Pulmonary artery endothelial cell (primary cell): Measurements from ENCODE around the gene INS. TPM values are rescaled to one million over a fixed set of nuclear protein-coding genes. Genes with fewer than 3 reads are reported as not detected.
"Not testable (repeated sequence)": the region's sequence is repeated elsewhere in the genome, so short reads cannot be mapped to it uniquely, and the experiment has no call there.

ENCODE experiments used
- DNase-seq: peaks from one replicate; pipeline ENCODE4 v3.0.0-alpha.2; 2011; ENCODE audit warnings: low read depth, low spot score
- total RNA-seq: library from RNA; depleted of rRNA; stranded (reverse); fragments of >200 nt; gene quantifications from 2 replicates; pipeline ENCODE4 v1.2.3, GENCODE V29; 2014

The INS gene
- total RNA-seq, 1 donor from 2014 or later: not detected

DNA sequence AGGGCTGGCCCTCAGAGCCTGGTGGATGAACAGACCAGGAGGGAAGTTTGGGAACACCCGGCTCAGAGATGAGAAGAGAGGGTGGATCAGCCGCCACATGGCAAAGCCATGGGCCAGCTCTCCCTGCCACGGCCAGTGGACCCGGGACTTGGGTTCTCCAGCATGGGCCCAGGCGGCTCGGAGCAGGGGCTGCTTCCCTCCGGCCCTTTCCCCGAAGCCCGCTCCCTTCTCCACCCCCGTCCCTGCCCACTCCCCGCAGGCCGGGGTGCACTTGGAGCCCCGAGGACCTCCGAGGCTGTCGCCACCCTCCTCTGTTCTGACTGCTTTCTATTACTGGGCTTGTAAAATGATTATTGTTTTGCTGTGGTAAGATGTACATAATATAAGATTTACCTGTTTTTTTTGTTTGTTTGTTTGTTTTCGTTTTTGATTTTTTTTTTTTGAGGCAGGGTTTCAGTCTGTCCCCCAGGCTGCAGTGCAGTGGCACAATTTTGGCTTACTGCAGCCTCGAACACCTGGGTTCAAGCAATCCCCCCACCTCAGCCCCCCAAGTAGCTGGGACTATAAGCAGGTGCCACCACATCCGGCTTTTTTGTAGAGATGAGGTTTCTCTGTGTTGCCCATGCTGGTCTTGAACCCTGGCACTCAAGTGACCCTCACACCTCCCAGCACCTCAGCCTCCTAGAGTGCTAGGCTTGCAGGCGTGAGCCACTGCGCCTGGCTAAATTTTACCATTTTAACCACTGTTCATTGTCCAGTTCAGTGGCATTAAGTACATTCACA lies 21.9 kb upstream of the INS start:
- no peak for DNase-seq

DNA sequence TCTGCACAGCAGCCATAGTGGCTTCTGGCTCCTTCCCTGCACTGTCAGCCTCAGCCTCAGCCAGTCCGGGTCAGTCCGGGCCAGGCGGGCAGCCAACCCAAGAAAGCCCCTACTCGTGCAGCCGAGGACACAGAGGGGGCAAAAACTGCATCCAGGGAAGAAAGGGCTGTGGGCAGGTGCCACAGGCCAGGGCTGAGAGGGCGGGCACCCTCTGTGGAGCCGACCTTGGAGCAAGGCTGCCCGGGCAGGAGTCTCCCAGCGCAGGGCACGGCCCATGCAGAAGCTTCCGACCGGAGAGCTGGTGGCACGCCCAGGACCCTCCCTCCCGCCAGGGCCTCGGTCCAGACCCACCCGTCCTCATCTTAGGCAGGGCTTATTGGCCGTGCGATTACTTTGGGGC lies 21.1 kb upstream of the INS start:
- no peak for DNase-seq

DNA sequence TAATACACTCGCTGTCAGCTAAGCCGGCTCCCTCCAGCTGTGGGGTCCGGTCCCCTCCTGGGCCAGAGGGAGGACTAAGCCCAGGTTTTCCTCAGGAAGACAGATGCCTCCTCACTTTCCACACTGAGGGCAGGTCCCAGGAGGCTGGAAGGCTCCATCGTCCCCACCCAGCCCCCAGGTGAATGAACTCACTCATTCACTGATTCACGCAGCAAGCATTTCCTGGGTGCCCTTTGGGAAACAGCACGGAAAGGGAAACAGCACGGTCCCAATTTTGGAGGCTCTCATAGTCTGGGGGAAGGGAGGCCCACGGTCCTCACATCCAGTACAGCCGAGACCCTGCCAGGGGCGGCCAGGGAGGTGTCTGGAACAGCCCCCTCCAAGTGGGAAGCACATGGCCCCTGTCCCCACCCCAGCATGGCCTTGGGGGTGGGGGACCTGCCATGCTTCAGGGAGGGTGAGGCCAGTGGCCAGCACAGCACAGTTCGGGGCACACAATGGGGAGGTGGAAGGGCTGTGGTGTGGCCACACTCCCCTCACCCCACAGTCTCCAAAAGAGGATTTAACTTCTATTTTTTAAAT lies 19.9 kb upstream of the INS start:
- no peak for DNase-seq

DNA sequence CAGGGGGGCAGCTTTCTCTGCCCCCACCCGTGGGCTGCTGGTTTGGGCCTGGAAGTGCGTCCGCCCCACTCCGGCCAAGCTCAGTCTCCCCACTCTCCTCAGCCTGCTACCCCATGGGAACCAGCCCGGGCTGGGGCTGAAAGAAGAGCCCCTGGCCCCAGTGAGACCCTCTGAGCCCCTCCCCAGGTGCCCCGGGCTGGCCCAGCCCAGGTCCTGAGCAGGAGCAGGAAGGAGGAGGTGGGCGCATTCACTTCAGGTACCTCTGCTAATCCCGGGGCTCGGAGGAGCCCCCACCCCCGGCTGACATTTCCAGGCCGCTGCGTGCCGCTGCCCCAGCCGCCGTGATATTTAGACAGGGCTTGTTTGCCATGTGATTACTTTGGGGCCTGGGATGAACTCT lies 19.3 kb upstream of the INS start:
- DNase-seq: no peak

DNA sequence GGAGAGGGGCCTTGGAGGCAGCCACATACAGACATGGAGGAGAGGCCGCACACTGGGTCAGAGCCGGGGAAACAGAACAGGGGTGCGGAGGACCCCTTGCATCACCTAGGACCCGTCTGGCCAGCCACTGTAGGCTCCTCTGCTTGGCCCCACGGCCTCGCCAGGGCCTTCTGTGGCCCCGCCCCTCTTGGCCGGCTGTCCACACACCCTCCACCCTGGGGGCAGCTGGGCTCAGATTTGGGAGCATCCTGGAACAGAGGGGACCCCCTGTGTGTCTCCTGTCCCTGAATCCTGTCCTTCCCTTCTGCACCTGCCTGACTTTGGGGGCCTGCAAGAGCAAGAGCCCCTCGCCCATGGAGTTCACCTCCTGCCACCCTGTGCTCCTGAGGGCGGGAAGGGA lies 18.5 kb upstream of the INS start:
- DNase-seq: no peak

DNA sequence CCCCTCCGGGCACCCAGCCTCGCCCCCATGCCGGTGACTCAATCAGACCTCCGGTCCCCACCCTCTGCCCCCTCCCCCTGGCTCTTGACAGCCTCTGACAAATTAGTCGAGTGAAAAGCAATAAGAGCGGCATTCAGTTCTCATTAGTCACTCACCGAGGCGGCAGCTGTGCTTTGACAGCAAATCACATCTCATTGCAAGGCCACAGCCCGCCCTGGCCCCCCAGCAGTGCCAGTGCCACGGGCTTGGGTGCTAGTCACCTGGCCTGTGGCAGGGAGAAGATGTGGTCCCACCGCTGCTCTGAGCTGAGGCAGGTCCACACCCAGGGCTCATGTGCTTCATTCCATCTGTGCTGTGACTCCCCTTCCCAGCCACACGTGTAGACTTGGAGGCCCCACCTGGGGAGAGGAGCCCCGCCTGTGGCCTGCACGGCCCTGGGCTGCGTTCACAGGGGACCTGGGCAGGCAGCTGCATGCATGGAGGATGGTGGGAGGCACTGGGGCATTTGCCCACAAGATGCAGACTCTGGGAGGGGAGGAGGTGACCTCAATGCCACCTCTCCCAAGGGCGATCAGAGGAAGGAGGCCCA lies 18.0 kb upstream of the INS start:
- DNase-seq: no peak

DNA sequence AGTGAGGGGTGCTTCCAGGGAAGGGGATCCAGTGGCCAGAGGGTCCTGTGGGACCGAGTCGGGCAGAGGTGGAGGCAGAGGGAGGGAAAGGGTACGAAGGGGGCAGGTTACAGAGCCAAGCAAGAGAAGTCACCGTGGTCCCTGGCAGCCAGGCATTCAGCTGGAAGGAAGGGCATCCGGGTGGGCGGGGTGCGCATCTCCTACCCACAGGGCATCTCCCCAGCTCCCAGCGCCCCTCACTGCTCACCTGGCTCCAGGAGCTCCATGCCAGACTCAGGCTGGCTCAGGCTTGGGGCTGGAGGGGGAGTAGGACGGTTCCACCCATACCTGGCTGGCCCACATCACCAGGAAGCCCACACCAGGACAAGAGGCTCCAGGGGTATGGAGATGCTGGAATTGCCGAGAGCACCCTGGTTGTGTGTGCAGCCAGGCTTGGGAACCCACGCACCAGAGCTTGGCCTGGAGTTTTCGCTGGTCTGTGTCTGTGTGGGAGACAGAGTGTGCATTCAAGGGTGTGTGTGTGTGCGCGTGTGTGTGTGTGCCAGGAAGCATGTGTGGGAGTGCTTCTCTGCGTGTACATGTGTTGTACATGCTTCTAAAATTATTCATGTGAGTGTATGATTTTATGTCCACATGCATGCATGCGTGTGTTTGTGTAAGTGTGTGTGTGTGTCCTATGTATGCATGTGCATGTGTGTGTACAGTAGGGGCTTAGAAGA lies 17.2 kb upstream of the INS start:
- not testable (repeated sequence) for DNase-seq

DNA sequence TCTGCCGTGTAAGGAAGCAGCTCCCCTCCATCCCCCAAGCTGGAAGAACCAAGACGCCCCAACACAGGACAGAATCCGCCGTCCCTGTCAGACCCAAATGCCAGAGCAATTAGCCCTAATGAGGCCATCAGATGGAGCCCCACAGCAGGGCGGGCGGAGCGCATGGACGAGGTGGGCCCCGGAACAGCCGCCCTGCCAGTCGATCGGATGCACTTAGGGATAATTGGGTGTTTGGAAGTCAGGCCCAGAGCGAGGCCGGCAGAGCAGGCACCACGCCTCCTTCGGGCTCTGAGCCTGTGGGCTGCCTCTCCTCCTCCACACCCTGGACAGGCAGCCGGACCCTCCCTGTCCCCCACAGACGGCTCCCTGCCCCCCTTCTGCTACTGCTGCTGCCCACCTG lies 16.1 kb upstream of the INS start:
- no peak for DNase-seq

DNA sequence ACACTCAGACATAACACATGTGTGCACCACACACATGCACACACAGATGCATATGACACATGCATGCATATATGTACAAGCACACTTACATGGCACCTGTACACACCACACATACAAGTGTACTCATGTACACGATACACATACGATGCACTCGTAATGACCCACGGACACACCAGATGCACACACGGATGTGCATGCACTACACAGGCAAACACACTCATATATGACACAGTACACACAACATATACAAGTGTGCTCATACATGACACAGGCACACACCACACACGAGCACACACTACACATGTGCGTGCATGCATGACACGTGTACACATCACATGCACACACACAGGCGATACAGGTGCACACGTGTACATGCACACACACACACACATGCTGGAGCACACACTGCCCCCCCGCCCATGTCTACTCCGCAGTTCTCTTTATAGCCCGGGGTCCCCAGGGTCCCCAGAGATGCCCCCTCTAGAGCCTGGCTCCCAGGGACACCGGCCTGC lies 15.4 kb upstream of the INS start:
- DNase-seq: no peak

DNA sequence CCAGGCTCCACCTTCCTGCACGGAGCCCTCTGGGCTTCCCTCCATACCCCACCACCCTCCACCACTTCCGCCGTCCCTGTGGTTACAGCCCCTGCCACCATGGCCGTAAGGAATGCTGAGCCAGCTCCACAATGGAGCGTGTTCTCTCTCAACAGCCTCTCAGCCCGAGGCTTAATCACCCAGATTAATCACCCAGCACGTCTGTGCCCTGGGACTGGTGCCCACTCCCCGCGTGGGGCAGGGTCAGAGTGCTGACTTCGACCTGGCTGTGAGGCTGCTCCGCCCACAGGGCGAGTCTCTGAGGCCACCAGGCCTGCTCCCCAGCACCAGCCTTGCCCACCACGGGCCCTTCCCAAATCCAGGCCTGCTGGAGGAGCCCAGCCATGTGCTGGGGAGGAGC lies 14.7 kb upstream of the INS start:
- no peak for DNase-seq

DNA sequence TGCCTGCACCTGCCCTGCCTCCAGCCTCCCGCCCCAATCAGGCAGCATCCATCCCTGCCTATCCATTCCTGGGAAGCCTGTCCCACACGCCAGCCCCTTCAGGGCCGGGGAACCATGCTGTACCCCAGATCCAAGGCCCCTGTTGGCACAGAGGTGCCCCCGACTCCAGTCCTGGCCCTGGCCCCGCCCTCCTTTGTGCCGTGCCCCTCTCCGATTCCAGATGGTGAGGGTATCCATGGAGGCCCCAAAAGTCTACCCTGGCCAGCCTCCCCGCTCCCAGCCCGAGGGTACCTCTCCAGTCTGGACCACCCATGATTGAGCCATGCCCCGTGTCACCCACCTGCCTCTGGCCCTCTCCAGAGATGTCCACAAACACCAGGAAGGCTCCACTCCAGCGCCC lies 13.4 kb upstream of the INS start:
- no peak for DNase-seq

DNA sequence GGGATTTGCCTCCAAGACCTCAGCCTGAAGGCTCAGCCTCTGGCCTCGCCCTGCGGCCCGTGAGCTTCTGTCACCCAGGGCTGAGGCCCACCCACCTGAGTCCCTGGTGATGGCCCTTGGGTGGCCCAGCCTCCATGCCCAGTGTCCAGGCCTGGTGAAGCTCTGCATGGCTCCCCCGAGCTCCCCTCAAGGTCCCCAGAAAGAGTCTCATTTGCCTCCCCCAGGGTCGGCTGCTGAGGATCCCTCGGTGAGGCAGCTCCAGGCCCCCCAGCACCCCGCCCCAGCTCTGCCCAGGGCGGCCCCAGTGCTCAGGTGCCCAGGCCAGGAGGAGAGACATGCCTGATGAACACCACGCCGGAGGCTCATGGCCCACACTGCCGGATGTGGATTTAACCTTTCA lies 12.8 kb upstream of the INS start:
- no peak for DNase-seq

DNA sequence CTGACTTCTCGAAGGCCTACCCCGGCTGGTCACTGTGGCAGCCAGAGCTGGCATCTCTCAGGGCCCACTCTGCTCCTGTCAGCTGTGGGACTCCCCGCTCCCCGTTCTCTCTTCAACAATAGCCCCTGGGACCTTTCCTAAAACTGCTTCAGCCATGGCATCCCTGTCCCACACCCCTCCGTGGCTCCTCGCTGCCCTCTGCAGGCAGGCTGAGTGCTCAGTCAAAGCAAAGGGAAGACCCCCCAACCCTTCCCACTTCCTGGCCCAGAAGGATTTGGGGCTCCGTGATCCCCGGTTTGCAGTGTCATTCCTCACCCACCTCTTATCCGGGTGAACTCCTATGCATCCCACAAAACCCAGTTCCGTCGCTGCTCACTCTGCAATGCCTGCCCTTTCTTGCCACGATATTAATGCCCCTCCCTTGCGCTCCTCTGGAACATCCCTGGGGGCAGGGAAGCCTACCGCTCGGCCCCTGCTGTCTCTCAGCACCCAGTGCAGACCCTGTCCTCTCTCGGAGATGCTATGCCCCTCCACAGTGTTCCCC lies 12.2 kb upstream of the INS start:
- no peak for DNase-seq

DNA sequence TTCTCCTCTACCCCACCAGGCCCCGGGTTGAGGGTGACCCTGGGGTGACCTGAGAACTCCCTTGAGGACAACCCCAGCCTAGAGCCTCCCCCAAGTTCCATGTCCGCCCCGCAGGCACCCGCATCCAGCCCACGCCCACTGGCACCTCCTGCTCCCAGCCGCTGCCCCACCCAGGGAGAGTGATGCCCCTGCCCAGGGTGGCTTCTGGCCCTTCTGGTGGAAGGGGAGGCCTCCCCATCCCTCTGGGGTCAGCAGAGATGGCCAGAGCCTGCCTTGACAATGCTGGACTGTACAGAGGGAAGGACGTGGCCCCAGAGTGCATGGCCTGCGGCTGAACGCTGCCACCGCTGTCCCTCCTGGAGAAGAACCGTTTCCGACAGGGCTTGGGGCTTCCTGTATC lies 11.7 kb upstream of the INS start:
- no peak for DNase-seq

DNA sequence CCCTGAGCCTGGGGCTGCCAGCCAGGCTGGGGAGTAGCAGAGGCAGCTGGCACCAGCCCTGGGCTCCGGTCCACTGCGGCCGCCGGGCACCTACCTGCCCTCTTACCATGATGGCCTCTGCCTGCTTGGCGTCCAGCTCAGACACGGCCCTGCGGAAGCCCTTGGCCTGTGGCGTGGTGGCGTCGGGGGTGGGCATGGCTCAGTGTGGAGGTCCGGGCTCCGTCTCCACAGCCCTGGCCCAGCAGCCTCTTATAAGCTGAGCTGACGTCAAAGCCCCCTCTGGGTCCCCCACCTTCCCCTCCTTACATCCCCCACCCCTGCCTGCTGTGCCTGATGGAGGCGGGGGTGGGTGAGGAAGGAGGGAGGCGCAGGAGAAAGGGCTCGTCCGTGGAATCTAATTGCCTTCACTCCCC lies 10.6 kb upstream of the INS start, which contains the start of gene TH:
Gene TH (minus strand): TSS at position 225 of the 413 bp plus-strand sequence. CDS start 29 bp downstream, at position 196.
- DNase-seq: no peak

DNA sequence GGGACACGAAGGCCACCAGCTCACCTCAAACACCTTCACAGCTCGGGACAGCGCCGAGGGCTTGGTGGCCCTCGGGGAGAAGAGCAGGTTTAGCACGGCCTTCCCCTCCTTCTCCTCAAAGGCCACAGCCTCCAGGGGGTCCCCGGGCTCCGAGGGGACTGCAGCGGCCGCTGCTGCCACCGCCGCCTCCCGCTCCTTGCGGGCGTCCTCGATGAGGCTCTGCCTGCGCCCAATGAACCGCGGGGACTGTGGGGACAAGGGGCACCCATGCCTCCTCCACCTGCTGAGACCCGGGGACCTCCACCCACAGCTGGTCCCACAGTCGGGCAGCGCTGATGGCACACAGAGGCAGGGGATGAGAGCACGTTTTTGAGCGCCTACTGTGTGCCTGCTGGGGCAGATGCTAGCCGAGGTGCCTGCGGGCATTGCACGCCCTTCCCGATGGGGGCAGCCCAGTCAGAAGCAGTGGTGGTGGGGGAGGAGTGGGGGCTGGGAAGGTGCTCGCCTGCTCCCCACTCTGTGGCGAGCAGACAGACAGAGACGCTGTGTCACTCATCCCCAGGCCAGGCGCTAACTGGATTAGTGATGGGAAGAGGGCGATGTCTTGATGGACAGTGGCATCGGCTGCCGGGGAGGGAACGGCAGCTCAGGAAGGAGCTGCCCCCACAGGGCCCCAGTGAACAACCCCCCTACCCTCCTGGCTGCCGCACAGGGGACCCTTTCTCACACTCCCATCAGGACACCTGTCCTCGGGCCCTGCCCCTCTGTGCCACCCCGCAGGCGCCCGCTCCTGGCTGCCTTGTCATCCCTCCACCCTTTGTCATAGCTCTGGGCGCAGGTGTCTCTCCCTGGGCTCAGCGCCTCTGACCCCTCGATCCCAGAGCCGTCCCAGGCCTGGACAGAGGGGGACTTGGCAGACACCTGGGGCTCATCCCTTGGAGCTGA lies 8.9 kb upstream of the INS start:
- no peak for DNase-seq

DNA sequence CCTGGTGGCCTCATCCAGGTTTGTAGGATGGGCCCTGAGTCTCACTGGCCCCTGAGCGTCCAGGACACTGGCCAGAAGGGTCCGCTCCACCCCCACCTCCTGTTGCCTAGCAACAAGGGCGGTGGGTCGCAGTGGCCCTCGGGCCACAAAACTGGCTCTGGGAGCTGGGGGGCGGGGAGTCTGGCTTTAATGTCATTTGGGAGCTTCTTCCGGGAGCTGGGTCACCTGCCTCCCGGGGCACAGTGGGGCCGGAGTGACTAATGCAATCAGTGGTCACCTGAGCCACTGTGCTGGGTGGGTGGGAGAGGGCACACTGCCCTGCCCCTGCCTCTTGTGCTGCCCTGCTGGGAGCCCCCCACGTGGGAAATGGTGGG lies 8.0 kb upstream of the INS start:
- DNase-seq: no peak

DNA sequence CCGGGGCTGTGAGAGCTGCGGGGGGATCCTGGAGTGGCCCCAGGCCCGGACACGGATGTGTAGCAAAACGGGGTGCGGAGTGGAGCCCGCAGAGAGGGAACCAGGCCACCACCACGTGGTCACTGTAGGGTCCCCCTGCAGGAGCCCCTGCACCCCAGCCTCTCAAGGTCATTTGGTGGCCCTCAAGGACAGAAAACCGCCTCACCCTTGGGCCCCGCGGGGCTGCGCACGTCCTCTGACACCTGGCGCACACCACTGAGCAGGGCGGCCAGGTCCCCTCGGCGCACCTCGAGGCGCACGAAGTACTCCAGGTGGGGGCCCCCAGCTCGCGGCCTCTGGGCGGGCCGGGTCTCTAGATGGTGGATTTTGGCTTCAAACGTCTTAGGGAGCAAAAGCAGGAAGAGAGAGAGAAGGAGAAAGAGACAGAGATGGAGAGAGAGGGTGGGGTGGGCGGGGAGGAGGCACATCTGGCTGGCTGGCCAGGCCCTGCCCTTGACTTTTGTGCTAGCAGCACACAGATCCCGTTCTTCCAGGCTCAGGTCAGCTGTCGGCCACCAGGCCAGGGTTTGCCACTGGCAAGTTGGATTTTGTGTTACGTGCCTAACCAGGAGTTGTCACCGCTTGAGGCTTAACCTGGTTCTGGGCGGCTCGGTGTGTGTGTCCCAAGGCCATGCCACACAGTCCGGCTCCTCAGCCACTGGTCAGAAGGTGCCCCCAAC lies 7.4 kb upstream of the INS start:
- no peak for DNase-seq

DNA sequence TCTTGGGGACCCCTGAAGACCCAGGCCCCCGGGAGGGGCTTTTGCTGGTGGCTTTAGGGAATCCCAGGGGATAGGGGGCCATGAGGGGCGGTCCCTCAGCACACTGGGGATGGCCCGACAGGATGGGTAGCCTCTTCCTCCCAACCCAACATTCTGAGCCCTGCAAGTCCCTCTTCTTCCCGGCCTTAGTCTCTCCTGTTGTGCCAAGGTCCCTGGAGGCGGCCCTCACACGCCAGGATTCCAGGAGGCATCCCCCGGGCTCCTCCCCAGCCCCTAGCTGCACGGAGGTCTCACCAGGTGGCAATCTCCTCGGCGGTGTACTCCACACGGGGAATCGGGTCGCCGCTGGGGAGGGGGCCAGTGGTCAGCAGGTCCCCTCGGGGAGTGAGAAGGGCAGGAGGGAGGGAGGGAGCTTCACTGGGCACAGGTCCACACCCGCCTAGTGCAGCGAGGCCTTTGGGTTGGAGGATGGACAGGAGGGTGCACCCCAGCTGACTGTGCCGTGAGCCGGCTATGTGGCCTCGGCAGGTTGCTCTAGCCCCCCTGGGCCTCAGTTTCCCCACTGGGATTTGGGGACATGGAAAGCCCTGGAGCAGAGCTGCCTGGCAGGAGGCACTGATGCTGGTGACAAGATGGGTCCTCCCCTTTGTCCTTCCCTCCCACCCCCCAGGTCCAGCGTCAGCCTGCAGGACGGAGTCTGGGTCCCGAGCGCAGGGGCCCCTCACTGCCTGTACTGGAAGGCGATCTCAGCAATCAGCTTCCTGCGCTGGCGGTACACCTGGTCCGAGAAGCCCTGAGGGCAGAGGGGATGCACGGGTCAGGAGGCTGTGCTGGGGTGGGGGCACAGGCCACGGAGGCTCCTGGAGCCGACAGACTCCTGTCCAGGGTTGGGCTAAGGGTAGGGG lies 6.4 kb upstream of the INS start:
- no peak for DNase-seq
